B cell (primary cell): ENCODE results near the gene DYRK2. TPM values are rescaled to one million over a fixed set of nuclear protein-coding genes. Genes with fewer than 3 reads are reported as not detected.

ENCODE experiments used
- ATAC-seq: fragments of 200-7000 bp; cut with Tn5 transposase; one replicate; pipeline ENCODE4 v1.10.0; 2021; ENCODE audit warnings: low read depth, mild to moderate bottlenecking, moderate number of reproducible peaks, moderate library complexity
- CTCF ChIA-PET: fragments of 350-600 bp; sonication (Branson Sonifier 250); formaldehyde crosslinking; loops from one replicate; lab custom pipeline; 2021; ENCODE audit warnings: antibody characterized with exemption, inconsistent platforms; lab: Charles Lee
- POLR2A ChIA-PET: fragments of 350-600 bp; sonication (Branson Sonifier 250); formaldehyde crosslinking; loops from one replicate; lab custom pipeline; 2021; ENCODE audit warnings: antibody characterized with exemption; lab: Charles Lee
- DNase-seq: peaks from one replicate; pipeline ENCODE4 v3.0.0; 2013
- H2AFZ ChIP-seq: 2 replicates; pipeline ENCODE4 v1.6.1; 2012; ENCODE audit warnings: mild to moderate bottlenecking, low read depth, low read length; ENCODE audit not compliant: insufficient read depth, poor library complexity, severe bottlenecking
- H3K27ac ChIP-seq, 2 donors: 1 replicate in 1 of 2; 2 replicates in 1 of 2; pipeline ENCODE4 v1.5.1; 2012 to 2013; ENCODE audit warnings: low read length in 2 of 2, mild to moderate bottlenecking in 2 of 2, moderate library complexity in 1 of 2
- H3K27me3 ChIP-seq, 4 experiments: fragments of 200-600 bp in 1 of 4; sonication (generic) in 1 of 4; replicated peaks in 1 of 4; 1 replicate in 2 of 4; 2 replicates in 2 of 4; pipeline versions ENCODE4 v1.6.1 to v1.7.0; 2013 to 2016; ENCODE audit warnings: low read length in 3 of 4, mild to moderate bottlenecking in 2 of 4, mixed read lengths in 1 of 4, moderate library complexity in 1 of 4; ENCODE audit not compliant: insufficient read depth in 4 of 4, control insufficient read depth in 3 of 4; ENCODE audit errors: control extremely low read depth in 1 of 4
- H3K36me3 ChIP-seq, 2 experiments: replicated peaks in 1 of 2; 1 replicate in 1 of 2; 2 replicates in 1 of 2; pipeline versions ENCODE4 v1.6.1 to v1.7.1; 2013; ENCODE audit warnings: low read length in 1 of 2; ENCODE audit not compliant: insufficient read depth in 2 of 2, control insufficient read depth in 1 of 2; ENCODE audit errors: control extremely low read depth in 1 of 2, extremely low read depth in 1 of 2
- H3K4me1 ChIP-seq, 2 donors: fragments of 200-600 bp in 1 of 2; sonication (generic) in 1 of 2; 1 replicate in 1 of 2; 2 replicates in 1 of 2; pipeline versions ENCODE4 v1.5.1 to v1.6.1; 2013 to 2017; ENCODE audit warnings: low read length in 2 of 2; ENCODE audit not compliant: control insufficient read depth in 2 of 2, insufficient read depth in 2 of 2
- H3K4me2 ChIP-seq: replicated peaks from 2 replicates; pipeline ENCODE3; 2012; ENCODE audit warnings: mild to moderate bottlenecking, low read depth, low read length; ENCODE audit not compliant: poor library complexity, severe bottlenecking
- H3K4me3 ChIP-seq, 5 experiments: fragments of 200-600 bp in 1 of 5; sonication (generic) in 1 of 5; 1 replicate in 3 of 5; 2 replicates in 2 of 5; pipeline versions ENCODE4 v1.5.1 to v1.7.0; 2011 to 2016; ENCODE audit warnings: low read length in 4 of 5, mild to moderate bottlenecking in 4 of 5, low read depth in 2 of 5, control low read depth in 1 of 5, moderate library complexity in 1 of 5; ENCODE audit not compliant: insufficient read depth in 1 of 5; ENCODE audit errors: control extremely low read depth in 1 of 5, extremely low read depth in 1 of 5
- H3K79me2 ChIP-seq: fragments of 200-600 bp; sonication (generic); one replicate; pipeline ENCODE4 v1.6.0; 2016; ENCODE audit warnings: low read length; ENCODE audit not compliant: control insufficient read depth, insufficient read depth
- H3K9ac ChIP-seq: fragments of 200-600 bp; sonication (generic); 2 replicates; pipeline ENCODE4 v1.6.1; 2017; ENCODE audit warnings: mild to moderate bottlenecking, low read length, moderate library complexity
- H3K9me3 ChIP-seq, 3 donors: one replicate each; pipeline versions ENCODE4 v1.6.1 to v1.7.1; 2013; ENCODE audit warnings: low read length in 2 of 3; ENCODE audit not compliant: control insufficient read depth in 2 of 3, insufficient read depth in 1 of 3; ENCODE audit errors: control extremely low read depth in 1 of 3
- H4K20me1 ChIP-seq: 2 replicates; pipeline ENCODE4 v1.6.0; 2012; ENCODE audit warnings: mild to moderate bottlenecking, low read length; ENCODE audit not compliant: insufficient read depth, control insufficient read depth, poor library complexity, severe bottlenecking
- H3K27ac Mint-ChIP-seq: one replicate; pipeline ENCODE4 v1.8.0; 2021; ENCODE audit warnings: mixed read lengths
- H3K27me3 Mint-ChIP-seq: one replicate; pipeline ENCODE4 v1.8.0; 2021; ENCODE audit warnings: mixed read lengths
- H3K4me1 Mint-ChIP-seq: one replicate; pipeline ENCODE4 v1.8.0; 2021; ENCODE audit warnings: mixed read lengths
- H3K4me3 Mint-ChIP-seq: one replicate; pipeline ENCODE4 v1.8.0; 2021; ENCODE audit warnings: mixed read lengths
- H3K9me3 Mint-ChIP-seq: one replicate; pipeline ENCODE4 v1.8.0; 2022; ENCODE audit warnings: mixed read lengths; ENCODE audit not compliant: insufficient read depth
- EZH2 ChIP-seq: IDR thresholded peaks from 2 replicates; pipeline ENCODE4 v1.6.1; 2012; ENCODE audit warnings: borderline replicate concordance, low read depth, mild to moderate bottlenecking, moderate library complexity, low read length; ENCODE audit not compliant: insufficient read depth, poor library complexity, severe bottlenecking
- WGBS: methylation state at CpG from one replicate; pipeline ENCODE4 v1.1.5; 2013; ENCODE audit warnings: missing lambda C conversion rate; ENCODE audit not compliant: insufficient coverage; 5-methylcytosine and 5-hydroxymethylcytosine counted together
- intact Hi-C: fragments of 100-400 bp; cut with micrococcal nuclease; formaldehyde crosslinking; loops from one replicate; pipeline ENCODE4 v1.10.0; 2022
- polyA plus RNA-seq: library from polyadenylated mRNA; depleted of rRNA; stranded (reverse); fragments of >200 nt; gene quantifications from 2 replicates; pipeline ENCODE4 v1.2.3, GENCODE V29; 2012
- total RNA-seq, 2 donors: library from RNA; stranded (reverse); fragments of 120-200 nt in 1 of 2; gene quantifications; 1 replicate in 1 of 2; 2 replicates in 1 of 2; pipeline versions ENCODE4 v1.2.3 to v1.2.4, GENCODE V29; 2013 to 2022
- TF ChIP-seq, protein P1 (sequence below): fragments of 200-600 bp; IDR thresholded peaks from one replicate; pipeline ENCODE4 v1.8.0; 2022; ENCODE audit warnings: antibody characterized with exemption, mild to moderate bottlenecking

The DYRK2 gene
- total and polyA plus RNA-seq, 2 donors (not counting 1 experiment from before 2014, with no cell fraction given) = 21.3 to 75.3 TPM

- no peak for DNase-seq
- no peak overlapping the region for H3K4me3 Mint-ChIP-seq
- H3K4me1 Mint-ChIP-seq = peaks cover 17% of the 10 kb centered on the region
- no peak for ATAC-seq
- H3K27me3 ChIP-seq = peaks cover 0 to 10% (median 4%) of the 10 kb centered on the region in 4 experiments
- POLR2A ChIA-PET = no interaction called here
- H3K4me2 ChIP-seq = no peak overlapping the region
- no peak overlapping the region for H3K4me3 ChIP-seq
- intact Hi-C loops = no loop called here
- H3K79me2 ChIP-seq = no peaks in the 10 kb centered on the region
- no peak overlapping the region for H3K9ac ChIP-seq
- H3K36me3 ChIP-seq = no peaks in the 10 kb centered on the region
- no peak overlapping the region for H3K27ac ChIP-seq
- peaks cover 12 to 21% of the 10 kb centered on the region in 2 donors for H3K4me1 ChIP-seq
- H3K27ac Mint-ChIP-seq = no peak overlapping the region
- no peaks in the 10 kb centered on the region for H4K20me1 ChIP-seq
- CTCF ChIA-PET = interaction anchor here (0.7 kb wide), 1 partner anchor 237 kb away, joined by 3 read pairs; no protein-coding TSS in a partner anchor
- peaks cover 3% of the 10 kb centered on the region for H3K27me3 Mint-ChIP-seq
- TF ChIP-seq, protein P1, sequence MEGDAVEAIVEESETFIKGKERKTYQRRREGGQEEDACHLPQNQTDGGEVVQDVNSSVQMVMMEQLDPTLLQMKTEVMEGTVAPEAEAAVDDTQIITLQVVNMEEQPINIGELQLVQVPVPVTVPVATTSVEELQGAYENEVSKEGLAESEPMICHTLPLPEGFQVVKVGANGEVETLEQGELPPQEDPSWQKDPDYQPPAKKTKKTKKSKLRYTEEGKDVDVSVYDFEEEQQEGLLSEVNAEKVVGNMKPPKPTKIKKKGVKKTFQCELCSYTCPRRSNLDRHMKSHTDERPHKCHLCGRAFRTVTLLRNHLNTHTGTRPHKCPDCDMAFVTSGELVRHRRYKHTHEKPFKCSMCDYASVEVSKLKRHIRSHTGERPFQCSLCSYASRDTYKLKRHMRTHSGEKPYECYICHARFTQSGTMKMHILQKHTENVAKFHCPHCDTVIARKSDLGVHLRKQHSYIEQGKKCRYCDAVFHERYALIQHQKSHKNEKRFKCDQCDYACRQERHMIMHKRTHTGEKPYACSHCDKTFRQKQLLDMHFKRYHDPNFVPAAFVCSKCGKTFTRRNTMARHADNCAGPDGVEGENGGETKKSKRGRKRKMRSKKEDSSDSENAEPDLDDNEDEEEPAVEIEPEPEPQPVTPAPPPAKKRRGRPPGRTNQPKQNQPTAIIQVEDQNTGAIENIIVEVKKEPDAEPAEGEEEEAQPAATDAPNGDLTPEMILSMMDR = no peak
- TF ChIP-seq EZH2 = no peak
- peaks cover 3% of the 10 kb centered on the region for H3K9me3 Mint-ChIP-seq
- WGBS = no CpG with 5 or more reads among the region's 1 CpG
- peaks cover 0 to 3% (median 0%) of the 10 kb centered on the region in 3 donors for H3K9me3 ChIP-seq
- no peak overlapping the region for H2AFZ ChIP-seq
Observed at GRCh38 chr12:67690656-67691055, 42.1 kb downstream of the DYRK2 start.

- no peak overlapping the region for H3K9ac ChIP-seq
- H3K36me3 ChIP-seq = no peaks in the 10 kb centered on the region
- no peak overlapping the region for H2AFZ ChIP-seq
- peaks cover 0 to 10% (median 5%) of the 10 kb centered on the region in 4 experiments for H3K27me3 ChIP-seq
- ChIA-PET POLR2A (no interaction called here), CTCF (no interaction called here)
- intact Hi-C loops = no loop called here
- no peak overlapping the region for H3K4me3 ChIP-seq
- Mint-ChIP-seq H3K27me3 (peaks cover 3% of the 10 kb centered on the region), H3K4me1 (peaks cover 17% of the 10 kb centered on the region), H3K27ac (no peak overlapping the region), H3K4me3 (no peak overlapping the region), H3K9me3 (peaks cover 3% of the 10 kb centered on the region)
- no peak overlapping the region for H3K4me2 ChIP-seq
- DNase-seq (no peak), ATAC-seq (no peak)
- peaks cover 0 to 3% (median 0%) of the 10 kb centered on the region in 3 donors for H3K9me3 ChIP-seq
- H3K4me1 ChIP-seq = peaks cover 12 to 21% of the 10 kb centered on the region in 2 donors
- H3K79me2 ChIP-seq = no peaks in the 10 kb centered on the region
- no peak overlapping the region for H3K27ac ChIP-seq
- 100% methylated on average over 1 of the region's 5 CpGs for WGBS
- TF ChIP-seq, protein P1 = no peak
- no peaks in the 10 kb centered on the region for H4K20me1 ChIP-seq
Observed at GRCh38 chr12:67691220-67691619, 42.7 kb downstream of the DYRK2 start.
